LNCAP (cell line): ENCODE data around the gene PXDN.

Source experiments
- CTCF ChIP-seq: fragments of 450-650 bp; IDR thresholded peaks from 2 replicates; pipeline ENCODE4 v1.5.1; 2017; ENCODE audit warnings: mild to moderate bottlenecking

Gene PXDN

GRCh38 chr2:1658394-1659151, 85.7 kb downstream of the PXDN start:
- TF ChIP-seq CTCF = no peak

GRCh38 chr2:1656961-1657841, 87.1 kb downstream of the PXDN start:
- no peak for TF ChIP-seq CTCF

GRCh38 chr2:1656326-1656960, 87.9 kb downstream of the PXDN start:
- no peak for TF ChIP-seq CTCF

GRCh38 chr2:1655461-1655860, 88.9 kb downstream of the PXDN start:
- TF ChIP-seq CTCF = no peak

- TF ChIP-seq CTCF = no peak
Observed at GRCh38 chr2:1654696-1655374, 89.5 kb downstream of the PXDN start.

GRCh38 chr2:1653956-1654695, 90.2 kb downstream of the PXDN start:
- TF ChIP-seq CTCF = no peak
